Measurements from ENCODE around the gene FBXO36.
A peak's percentile ranks its signal among the peaks of the same experiment; 100 is the strongest.
"Not testable (repeated sequence)": the region's sequence is repeated elsewhere in the genome, so short reads cannot be mapped to it uniquely, and the experiment has no call there.

Gene FBXO36

DNA sequence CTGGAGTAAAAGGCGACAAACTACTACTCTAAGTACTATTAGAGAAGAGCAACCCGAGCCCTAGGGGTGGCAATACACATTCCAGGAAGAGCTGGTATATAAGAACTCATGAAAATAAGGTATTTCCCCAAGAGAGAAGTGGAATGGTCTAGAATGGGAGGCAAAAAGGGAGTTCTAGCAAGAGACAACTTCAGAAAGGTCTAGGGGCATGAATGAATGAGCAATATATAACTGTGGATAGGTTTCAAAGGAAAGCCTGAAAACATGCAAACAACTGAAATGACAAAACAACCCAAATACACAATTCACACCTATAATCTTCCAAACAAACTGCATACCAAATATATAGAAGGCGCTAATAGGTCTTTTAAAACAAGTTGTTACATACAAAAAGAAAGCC lies 22.7 kb upstream of the FBXO36 start:
- Mint-ChIP-seq H3K4me1 (ENCODE audit: low read depth in 2 of 2) (peaks cover 27 to 60% of the 10 kb centered on the region in 2 donors), H3K9me3 (no peaks in the 10 kb centered on the region), H3K27me3 (no peaks in the 10 kb centered on the region), H3K36me3 (ENCODE audit: insufficient read depth) (peaks cover 23% of the 10 kb centered on the region), H3K27ac (no peak overlapping the region), H3K4me3 (peak overlapping the region in 1 of 2 donors; percentile 27)
- ATAC-seq (replicated peaks) (no peak), DNase-seq (no peak)

DNA sequence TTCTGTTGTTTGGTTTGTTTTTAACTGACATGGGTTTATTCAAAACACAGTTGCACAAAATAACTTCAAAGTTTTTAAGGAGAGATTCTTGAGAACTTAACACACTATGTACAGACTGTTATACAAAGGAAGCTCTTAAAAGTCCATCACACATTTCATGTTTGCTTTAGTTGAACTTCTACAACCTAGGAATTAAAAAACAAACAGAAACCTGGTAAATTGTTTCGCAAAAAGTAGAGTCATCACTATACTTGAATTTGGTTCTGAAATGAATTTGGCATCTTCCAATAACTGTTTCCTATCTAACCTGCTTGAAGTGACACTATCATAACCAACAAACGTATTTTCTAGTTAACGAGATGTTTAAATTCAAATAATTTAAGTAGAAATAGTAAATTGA lies 22.3 kb upstream of the FBXO36 start:
- DNase-seq (no peak), ATAC-seq (replicated peaks) (no peak)
- Mint-ChIP-seq H3K27ac (no peak overlapping the region), H3K27me3 (no peaks in the 10 kb centered on the region), H3K4me3 (peak overlapping the region in 1 of 2 donors; percentile 27), H3K36me3 (ENCODE audit: insufficient read depth) (peaks cover 28% of the 10 kb centered on the region), H3K4me1 (ENCODE audit: low read depth in 2 of 2) (peaks cover 27 to 60% of the 10 kb centered on the region in 2 donors), H3K9me3 (no peaks in the 10 kb centered on the region)

DNA sequence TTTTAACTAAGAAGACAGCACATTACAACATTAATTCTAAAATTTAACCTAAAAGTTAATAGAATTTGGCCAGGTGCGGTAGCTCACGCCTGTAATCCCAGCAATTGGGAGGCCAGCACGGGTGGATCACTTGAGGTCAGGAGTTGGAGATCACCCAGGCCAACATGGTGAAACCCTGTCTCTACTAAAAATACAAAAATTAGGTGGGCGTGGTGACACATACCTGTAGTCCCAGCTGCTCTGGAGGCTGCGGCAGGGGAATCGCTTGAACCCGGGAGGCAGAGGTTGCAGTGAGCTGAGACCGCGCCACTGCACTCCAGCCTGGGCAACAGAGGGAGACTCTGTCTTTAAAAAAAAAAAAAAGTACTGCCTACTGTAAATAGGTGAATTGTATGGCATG lies 21.8 kb upstream of the FBXO36 start:
- H3K27ac Mint-ChIP-seq; ATAC-seq (replicated peaks); H3K9me3 Mint-ChIP-seq; H3K27me3 Mint-ChIP-seq; DNase-seq: not testable (repeated sequence)
- Mint-ChIP-seq H3K4me3 (peak overlapping the region in 1 of 2 donors; percentile 27), H3K4me1 (ENCODE audit: low read depth in 2 of 2) (peaks cover 24 to 57% of the 10 kb centered on the region in 2 donors), H3K36me3 (ENCODE audit: insufficient read depth) (peaks cover 29% of the 10 kb centered on the region)

DNA sequence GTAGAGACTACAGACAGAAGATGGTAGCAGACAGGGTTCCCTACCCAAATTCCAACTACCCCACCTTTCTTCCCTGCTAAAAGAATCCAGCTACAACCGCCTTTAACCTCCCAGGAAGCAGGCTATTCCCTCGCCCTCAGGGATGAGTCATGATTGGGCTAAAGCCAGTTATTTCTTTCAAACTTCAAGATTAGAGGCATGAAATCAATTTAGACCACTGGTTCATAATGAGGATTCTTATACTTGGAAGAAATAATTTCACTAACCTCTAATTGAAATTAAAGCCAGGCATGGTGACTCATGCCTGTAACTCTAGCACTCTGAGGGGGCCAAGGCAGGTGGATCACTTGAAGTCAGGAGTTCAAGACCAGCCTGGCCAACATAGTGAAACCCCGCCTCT lies 20.5 kb upstream of the FBXO36 start:
- DNase-seq (no peak), ATAC-seq (replicated peaks) (no peak)
- no peaks in the 10 kb centered on the region for H3K9me3 Mint-ChIP-seq
- H3K27ac Mint-ChIP-seq: no peak overlapping the region
- H3K4me3 Mint-ChIP-seq: no peak overlapping the region
- H3K27me3 Mint-ChIP-seq: no peaks in the 10 kb centered on the region
- H3K4me1 Mint-ChIP-seq (ENCODE audit: low read depth in 2 of 2): peaks cover 20 to 46% of the 10 kb centered on the region in 2 donors
- H3K36me3 Mint-ChIP-seq (ENCODE audit: insufficient read depth): peaks cover 39% of the 10 kb centered on the region

DNA sequence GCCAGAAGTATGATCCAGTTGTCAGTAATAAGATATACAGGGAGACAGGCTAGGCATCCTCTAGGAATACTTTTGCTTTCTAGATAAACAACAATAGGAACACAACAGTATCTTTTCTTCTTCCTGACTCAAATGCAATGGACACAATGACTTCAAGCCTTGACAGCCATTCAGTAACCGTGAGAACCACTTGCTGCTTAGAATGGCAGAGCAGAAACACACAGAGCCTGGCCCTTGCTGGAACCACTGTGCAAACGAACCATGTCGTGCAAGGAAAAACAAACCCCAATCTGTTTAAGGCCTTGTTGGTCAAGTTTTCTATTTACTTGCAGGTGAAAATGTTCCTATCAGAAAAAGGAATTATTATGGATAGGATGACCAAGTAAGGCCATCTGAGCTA lies 19.3 kb upstream of the FBXO36 start:
- H3K4me1 Mint-ChIP-seq (ENCODE audit: low read depth in 2 of 2): peaks cover 19 to 43% of the 10 kb centered on the region in 2 donors
- H3K9me3 Mint-ChIP-seq: no peaks in the 10 kb centered on the region
- H3K27ac Mint-ChIP-seq: peak overlapping the region; percentile 19 to 36
- ATAC-seq (replicated peaks): no peak
- DNase-seq: no peak
- peaks cover 49% of the 10 kb centered on the region for H3K36me3 Mint-ChIP-seq (ENCODE audit: insufficient read depth)
- H3K4me3 Mint-ChIP-seq: no peak overlapping the region
- no peaks in the 10 kb centered on the region for H3K27me3 Mint-ChIP-seq

DNA sequence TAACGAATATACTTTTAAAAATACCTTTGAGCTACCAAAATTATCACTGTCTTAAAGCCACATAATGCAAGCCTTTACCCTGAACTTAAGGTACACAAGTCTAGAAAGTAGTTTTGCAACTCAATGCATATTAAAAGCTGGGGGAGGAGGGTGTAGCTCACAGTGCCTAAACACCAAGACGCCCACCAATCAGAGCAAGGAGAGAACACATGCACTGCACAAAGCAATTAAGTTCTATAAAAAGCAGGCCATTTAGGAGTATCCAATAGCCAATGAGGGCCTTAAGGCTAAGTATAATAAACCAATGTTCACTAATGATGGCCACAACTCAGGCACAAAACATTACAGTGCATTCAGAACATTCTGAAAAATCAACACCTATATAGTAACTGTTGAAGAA lies 16.7 kb upstream of the FBXO36 start:
- Mint-ChIP-seq H3K27me3 (no peaks in the 10 kb centered on the region), H3K9me3 (no peaks in the 10 kb centered on the region), H3K36me3 (ENCODE audit: insufficient read depth) (peaks cover 57% of the 10 kb centered on the region), H3K4me3 (no peak overlapping the region), H3K27ac (no peak overlapping the region), H3K4me1 (ENCODE audit: low read depth in 2 of 2) (peaks cover 16 to 35% of the 10 kb centered on the region in 2 donors)
- ATAC-seq (replicated peaks) (no peak), DNase-seq (no peak)

DNA sequence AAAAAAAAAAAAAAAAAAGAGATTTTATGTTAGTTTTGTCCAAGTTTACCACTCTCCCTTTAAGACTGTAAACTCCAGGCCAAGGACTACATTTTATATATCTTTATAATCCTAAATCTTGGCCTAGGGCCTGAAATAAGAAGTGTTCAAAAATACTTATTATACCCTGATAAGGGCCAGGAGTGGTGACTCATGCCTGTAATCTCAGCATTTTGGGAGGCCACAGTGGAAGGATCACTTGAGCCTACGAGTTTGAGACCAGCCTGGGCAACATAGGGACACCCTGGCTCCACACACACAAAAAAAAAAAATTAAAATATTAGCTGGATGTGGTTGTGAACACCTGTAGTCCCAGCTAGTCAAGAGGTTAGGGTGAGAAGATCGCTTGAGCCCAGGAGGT lies 13.2 kb upstream of the FBXO36 start:
- Mint-ChIP-seq H3K9me3 (no peaks in the 10 kb centered on the region), H3K27ac (peak overlapping the region in 1 of 2 donors; percentile 32), H3K4me3 (no peak overlapping the region), H3K4me1 (ENCODE audit: low read depth in 2 of 2) (peaks cover 31 to 45% of the 10 kb centered on the region in 2 donors), H3K27me3 (no peaks in the 10 kb centered on the region), H3K36me3 (ENCODE audit: insufficient read depth) (peaks cover 42% of the 10 kb centered on the region)
- no peak for DNase-seq
- ATAC-seq (replicated peaks): no peak

DNA sequence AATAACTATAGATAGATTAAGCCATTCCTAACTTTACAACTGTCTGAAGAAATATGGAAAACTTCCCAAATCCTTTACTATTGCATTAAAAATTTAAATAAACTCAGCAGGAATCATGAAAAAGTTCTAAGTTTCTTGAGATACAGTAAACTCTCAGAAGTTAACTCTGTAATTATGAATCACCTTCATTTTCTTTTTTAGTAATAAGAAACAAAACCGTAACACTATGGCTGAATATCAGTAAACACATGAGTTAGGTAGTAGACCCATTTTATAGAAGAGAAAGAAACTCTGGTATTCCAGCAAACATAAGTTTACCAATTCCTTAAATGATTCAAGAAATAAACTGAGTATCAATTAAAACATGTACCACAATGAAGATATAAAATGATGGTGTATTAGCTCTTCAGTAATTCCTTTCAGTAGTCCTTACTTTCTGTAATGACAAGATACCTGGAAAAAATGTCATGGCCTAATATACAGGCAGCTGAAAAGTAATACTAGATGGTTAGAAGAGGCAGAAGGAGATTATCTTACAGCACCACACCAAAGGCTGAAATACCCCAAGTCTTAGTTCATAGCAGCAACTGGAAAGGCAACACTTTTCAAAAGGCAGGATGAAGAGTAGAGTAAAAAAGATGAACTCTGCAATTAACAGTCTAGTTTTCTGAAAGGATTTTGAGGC lies 12.0 kb upstream of the FBXO36 start:
- Mint-ChIP-seq H3K36me3 (ENCODE audit: insufficient read depth) (peaks cover 32% of the 10 kb centered on the region), H3K4me1 (ENCODE audit: low read depth in 2 of 2) (peaks cover 32 to 42% of the 10 kb centered on the region in 2 donors), H3K4me3 (peak overlapping the region in 1 of 2 donors; percentile 5), H3K27ac (peak overlapping the region; percentile 25 to 86), H3K27me3 (no peaks in the 10 kb centered on the region), H3K9me3 (no peaks in the 10 kb centered on the region)
- DNase-seq: no peak
- ATAC-seq (replicated peaks): peak; percentile 26

DNA sequence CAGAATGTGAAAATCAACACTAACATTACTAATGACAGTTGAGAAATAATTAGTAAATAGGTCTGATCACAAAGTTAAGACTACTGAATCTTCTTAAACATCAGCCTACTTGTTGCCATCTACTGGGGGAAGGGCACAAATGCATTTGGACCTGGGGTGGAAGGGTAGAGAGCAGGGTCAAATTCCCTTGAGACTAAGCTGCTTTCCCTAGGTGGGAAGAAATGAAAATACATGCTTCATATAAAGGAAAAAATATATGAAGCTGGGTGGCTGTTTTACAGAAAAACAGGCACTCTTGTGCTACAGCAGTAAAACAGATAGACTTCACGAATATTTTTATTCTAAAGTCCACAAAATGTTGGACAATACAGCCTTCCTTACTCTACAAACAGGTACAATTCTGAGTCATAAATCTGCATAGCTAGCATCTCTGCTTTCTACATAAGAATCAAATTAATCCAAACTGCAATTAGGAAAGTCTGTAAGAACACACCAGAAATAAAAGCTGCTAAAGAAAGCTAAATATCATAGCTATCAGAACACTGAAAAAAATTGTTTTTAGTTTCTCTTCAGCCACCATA lies 11.4 kb upstream of the FBXO36 start:
- Mint-ChIP-seq H3K36me3 (ENCODE audit: insufficient read depth) (peaks cover 31% of the 10 kb centered on the region), H3K9me3 (no peaks in the 10 kb centered on the region), H3K27me3 (no peaks in the 10 kb centered on the region), H3K27ac (peak overlapping the region; percentile 25 to 86), H3K4me1 (ENCODE audit: low read depth in 2 of 2) (peaks cover 34 to 42% of the 10 kb centered on the region in 2 donors), H3K4me3 (peak overlapping the region in 1 of 2 donors; percentile 5)
- ATAC-seq (replicated peaks) (peak; percentile 74), DNase-seq (peak in 1 of 3 experiments; percentile 18)

DNA sequence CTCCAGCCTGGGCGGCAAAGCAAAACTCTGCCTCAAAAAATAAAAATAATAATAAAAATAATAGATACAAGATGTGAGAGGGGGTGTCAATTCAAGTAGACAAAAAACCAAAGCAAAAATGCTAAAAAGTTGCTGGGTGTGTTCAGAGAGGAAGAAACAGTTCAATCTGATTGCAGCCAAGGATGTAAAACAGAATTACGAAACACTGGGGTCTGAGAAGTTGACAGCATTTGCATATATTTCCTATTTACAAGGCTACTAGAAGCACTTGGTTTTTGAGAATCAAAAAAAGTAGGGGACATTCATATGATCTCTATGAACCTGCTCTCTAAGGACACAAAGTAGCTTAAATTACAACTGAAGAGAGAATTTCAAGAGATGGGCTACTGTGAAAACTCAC lies 8.1 kb upstream of the FBXO36 start:
- peaks cover 6% of the 10 kb centered on the region for H3K36me3 Mint-ChIP-seq (ENCODE audit: insufficient read depth)
- H3K4me1 Mint-ChIP-seq (ENCODE audit: low read depth in 2 of 2): peaks cover 38 to 49% of the 10 kb centered on the region in 2 donors
- H3K4me3 Mint-ChIP-seq: no peak overlapping the region
- ATAC-seq (replicated peaks) (no peak), DNase-seq (no peak)
- H3K9me3 Mint-ChIP-seq: no peaks in the 10 kb centered on the region
- H3K27ac Mint-ChIP-seq: peak overlapping the region in 1 of 2 donors; percentile 57
- no peaks in the 10 kb centered on the region for H3K27me3 Mint-ChIP-seq

DNA sequence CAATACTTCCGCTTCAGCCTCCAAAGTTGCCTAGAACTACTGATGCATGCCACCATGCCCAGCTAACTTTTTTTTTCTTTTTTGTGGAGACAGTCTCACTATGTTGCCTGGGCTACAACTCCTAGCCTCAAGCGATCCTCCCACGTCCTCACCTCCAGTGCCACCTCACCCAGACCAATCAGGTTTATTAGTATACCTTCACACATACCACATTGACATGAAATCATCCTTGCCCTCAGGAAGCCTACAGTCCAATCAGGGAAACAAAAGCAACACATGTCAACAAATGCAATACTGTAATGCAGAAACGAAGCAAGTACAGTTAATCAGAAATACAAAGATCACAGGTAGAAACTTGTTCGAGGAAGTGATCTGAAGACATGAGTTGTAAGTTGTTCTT lies 4.5 kb upstream of the FBXO36 start:
- peaks cover 32 to 45% of the 10 kb centered on the region in 2 donors for H3K4me1 Mint-ChIP-seq (ENCODE audit: low read depth in 2 of 2)
- H3K27me3 Mint-ChIP-seq: no peaks in the 10 kb centered on the region
- DNase-seq (no peak), ATAC-seq (replicated peaks) (no peak)
- peaks cover 37% of the 10 kb centered on the region for H3K36me3 Mint-ChIP-seq (ENCODE audit: insufficient read depth)
- H3K4me3 Mint-ChIP-seq: peak overlapping the region in 1 of 2 donors; percentile 3
- H3K9me3 Mint-ChIP-seq: no peaks in the 10 kb centered on the region
- peak overlapping the region; percentile 12 to 100 for H3K27ac Mint-ChIP-seq

DNA sequence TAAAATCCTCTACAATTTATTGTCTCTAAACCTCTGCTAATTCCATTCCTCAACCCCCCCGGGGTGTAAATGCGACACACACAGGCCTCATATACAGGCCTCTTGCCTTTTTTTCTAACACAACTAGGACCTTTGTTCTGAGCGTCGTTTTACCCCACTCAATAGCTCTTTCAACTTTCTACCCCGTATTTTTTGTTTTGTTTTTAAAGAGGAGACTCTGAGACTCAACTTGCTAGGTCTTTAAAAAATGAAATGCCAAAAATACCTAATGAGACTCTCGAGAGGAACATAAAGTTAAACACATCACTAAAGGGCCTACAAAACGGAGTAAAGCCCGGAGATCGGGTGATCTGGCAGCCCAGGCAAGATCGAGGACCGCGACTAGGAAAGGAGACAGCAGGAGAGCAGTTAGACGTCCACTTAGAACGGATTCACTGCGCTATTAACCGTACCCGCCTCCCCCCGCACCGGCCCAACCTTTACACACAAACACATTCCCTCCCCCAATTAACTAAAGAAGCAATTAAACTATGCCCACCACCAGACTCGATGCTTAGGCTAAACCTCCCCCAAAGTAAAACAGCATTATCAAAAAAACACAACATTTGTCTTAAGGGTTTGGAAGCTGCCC lies 2.2 kb upstream of the FBXO36 start:
- Mint-ChIP-seq H3K4me1 (ENCODE audit: low read depth in 2 of 2) (peaks cover 30 to 39% of the 10 kb centered on the region in 2 donors), H3K36me3 (ENCODE audit: insufficient read depth) (peaks cover 38% of the 10 kb centered on the region), H3K9me3 (no peaks in the 10 kb centered on the region), H3K27me3 (no peaks in the 10 kb centered on the region), H3K27ac (peak overlapping the region; percentile 95 to 100), H3K4me3 (peak overlapping the region; percentile 99 to 100)
- DNase-seq (peak; percentile 36 to 55 (median 40)), ATAC-seq (replicated peaks) (peak; percentile 11)

DNA sequence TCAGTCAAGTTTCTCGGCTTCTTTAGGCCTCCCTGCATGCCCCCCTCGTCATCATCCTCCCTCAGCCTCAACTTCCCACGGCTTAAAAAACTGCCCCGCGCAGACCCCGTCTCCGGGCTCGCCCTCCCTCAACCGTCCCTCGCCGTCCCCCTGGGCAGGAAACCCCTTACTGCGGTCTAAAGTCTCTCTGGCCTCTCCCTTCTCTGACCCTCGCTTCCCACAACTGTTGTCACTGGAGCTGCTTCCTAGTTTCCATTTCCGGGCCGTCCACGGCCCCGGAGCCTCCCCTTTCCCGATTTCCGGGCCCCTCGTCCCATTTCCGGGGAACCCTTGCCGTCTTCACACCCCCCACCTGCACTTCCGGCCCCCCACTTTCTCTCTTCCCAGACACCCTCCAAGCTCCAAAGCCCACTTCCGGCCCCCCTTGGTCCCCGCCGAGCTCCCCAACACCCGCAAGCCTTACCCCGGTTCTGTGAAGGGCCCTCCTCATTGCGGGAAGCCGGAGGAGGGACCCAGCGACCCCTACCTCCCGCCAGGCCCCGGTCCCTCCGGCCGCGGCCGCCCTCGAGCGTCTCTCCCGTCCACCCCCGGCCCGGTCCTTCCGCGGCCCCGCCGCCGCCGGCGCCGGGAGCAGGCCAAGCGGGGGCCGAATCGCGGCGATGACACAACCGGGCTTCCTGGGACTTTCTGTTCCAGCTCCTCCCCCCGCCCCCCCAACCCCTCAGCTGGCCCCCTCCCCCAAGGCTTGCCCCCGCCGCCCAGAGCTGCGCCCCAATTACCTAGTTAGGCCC lies 1.0 kb upstream of the FBXO36 start:
- Mint-ChIP-seq H3K27me3 (no peaks in the 10 kb centered on the region), H3K9me3 (no peaks in the 10 kb centered on the region), H3K4me3 (peak overlapping the region; percentile 99 to 100), H3K36me3 (ENCODE audit: insufficient read depth) (peaks cover 38% of the 10 kb centered on the region), H3K27ac (peak overlapping the region; percentile 95 to 100), H3K4me1 (ENCODE audit: low read depth in 2 of 2) (peaks cover 27 to 39% of the 10 kb centered on the region in 2 donors)
- DNase-seq (peak; percentile 54 to 64 (median 57)), ATAC-seq (replicated peaks) (peak; percentile 30)

Data from effector memory CD8-positive, alpha-beta T cell (primary cell).